Stimulated activated effector memory CD8-positive, alpha-beta T cell treated with anti-CD3 and anti-CD28 coated beads, Interleukin-12 subunit alpha, Interleukin-12 subunit beta, amount 100 ng/mL, for 72 hours (primary cell): ENCODE results near the gene SYNM.
"Not testable (repeated sequence)": the region's sequence is repeated elsewhere in the genome, so short reads cannot be mapped to it uniquely, and the experiment has no call there.

Source experiments
- ATAC-seq: fragments of 150-1000 bp; cut with Tn5 transposase; 2 replicates; pipeline ENCODE4 v1.10.0; 2021
- DNase-seq, 2 donors: peaks; one replicate each; pipeline ENCODE4 v3.0.0; 2021 to 2022; ENCODE audit warnings: low spot score in 2 of 2
- H3K27ac Mint-ChIP-seq: one replicate; pipeline ENCODE4 v1.8.0; 2022; ENCODE audit warnings: mild to moderate bottlenecking, mixed read lengths
- H3K36me3 Mint-ChIP-seq: one replicate; pipeline ENCODE4 v1.8.0; 2022; ENCODE audit warnings: mild to moderate bottlenecking, mixed read lengths
- H3K4me1 Mint-ChIP-seq: one replicate; pipeline ENCODE4 v1.8.0; 2022; ENCODE audit warnings: mixed read lengths
- H3K4me3 Mint-ChIP-seq: one replicate; pipeline ENCODE4 v1.8.0; 2022; ENCODE audit warnings: mild to moderate bottlenecking, mixed read lengths
- H3K9me3 Mint-ChIP-seq: one replicate; pipeline ENCODE4 v1.8.0; 2022; ENCODE audit warnings: mixed read lengths

Gene SYNM

DNA sequence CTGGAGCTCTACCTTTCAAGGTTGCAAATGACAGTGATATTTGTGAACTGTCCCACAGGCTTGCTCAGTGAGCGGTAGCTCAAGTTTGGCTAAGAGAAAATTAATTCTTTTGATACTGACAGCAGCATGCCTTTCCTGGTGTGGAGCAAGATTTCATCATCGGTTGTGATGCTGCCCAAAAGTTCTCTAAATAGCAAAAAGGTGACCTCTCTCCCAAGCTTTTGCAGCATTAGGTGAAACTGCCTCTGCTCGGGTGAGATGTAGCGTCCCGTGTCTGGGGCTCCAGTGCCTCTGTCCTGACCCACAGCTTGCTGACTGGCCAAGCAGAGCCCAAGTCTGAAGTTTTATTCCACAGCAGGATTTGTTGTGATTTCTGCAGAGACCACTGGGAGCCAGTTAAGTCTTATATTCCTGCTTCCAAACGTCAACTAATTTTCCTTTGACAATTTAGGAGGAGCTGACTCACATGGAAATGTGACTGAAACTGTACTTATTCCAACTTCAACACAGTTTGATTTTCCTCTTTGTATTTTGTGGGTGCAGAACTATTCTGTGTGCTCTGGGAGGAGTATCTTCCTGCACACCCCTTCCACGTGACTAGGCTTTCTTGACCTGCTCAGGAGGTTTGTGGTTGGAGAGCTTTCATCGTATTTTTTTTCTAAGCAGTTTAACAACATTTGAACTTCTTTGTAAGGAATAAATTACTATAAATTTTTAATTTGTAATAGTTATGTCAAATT, 5.9 kb downstream of the SYNM start:
- no peak overlapping the region for H3K4me3 Mint-ChIP-seq
- no peak overlapping the region for H3K27ac Mint-ChIP-seq
- H3K9me3 Mint-ChIP-seq = no peaks in the 10 kb centered on the region
- no peak for DNase-seq
- H3K36me3 Mint-ChIP-seq = peaks cover 11% of the 10 kb centered on the region
- H3K4me1 Mint-ChIP-seq = peaks cover 33% of the 10 kb centered on the region
- no peak for ATAC-seq

DNA sequence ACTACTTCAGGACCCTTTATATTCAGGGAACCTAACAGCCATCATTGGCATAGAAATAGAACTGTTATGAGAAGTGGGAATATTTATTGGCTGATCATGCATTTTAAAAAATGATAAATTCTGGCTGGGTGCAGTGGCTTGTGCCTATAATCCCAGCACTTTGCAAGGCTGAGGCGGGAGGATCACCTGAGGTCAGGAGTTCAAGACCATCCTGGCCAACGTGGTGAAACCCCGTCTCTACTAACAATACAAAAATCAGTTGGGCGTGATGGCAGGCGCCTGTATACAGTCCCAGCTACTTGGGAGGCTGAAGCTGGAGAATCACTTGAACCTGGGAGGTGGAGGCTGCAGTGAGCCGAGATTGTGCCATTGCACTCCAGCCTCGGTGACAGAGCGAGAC, 6.8 kb downstream of the SYNM start:
- not testable (repeated sequence) for ATAC-seq, H3K9me3 Mint-ChIP-seq, H3K4me3 Mint-ChIP-seq, H3K27ac Mint-ChIP-seq, DNase-seq
- H3K4me1 Mint-ChIP-seq = peaks cover 28% of the 10 kb centered on the region
- peaks cover 18% of the 10 kb centered on the region for H3K36me3 Mint-ChIP-seq

DNA sequence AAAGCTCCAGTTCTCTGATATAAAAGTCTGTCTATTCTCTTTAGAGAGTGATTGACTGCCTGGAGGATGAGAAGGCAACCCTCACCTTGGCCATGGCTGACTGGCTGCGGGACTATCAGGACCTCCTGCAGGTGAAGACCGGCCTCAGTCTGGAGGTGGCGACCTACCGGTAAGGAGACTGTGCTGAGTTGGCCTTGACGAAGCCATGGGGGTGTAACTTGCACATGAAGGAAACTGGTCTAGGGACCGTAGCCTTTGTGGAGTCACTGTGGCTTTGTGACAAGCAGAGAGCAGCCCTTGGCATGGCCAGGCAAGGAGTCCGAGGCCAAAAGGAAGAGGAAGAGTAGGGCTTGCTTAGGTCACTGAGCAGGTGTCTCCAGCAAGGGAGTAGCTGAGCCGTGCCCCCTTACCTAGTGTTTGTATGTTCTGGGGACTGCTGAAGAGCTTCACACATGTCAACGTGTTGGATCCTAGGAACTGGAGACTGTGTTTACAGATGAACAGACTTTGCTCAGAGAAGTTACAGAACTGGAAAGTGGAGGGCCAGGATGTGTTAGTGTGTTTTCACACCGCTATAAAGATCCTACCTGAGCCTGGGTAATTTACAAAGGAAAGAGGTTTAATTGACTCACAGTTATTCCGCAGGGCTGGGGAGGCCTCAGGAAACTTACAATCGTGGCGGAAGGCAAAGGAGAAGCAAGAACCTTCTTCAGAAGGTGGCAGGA, 8.8 kb downstream of the SYNM start:
- Mint-ChIP-seq H3K27ac (no peak overlapping the region), H3K4me1 (peaks cover 13% of the 10 kb centered on the region), H3K9me3 (no peaks in the 10 kb centered on the region), H3K4me3 (no peak overlapping the region), H3K36me3 (peaks cover 13% of the 10 kb centered on the region)
- ATAC-seq (no peak), DNase-seq (no peak)

DNA sequence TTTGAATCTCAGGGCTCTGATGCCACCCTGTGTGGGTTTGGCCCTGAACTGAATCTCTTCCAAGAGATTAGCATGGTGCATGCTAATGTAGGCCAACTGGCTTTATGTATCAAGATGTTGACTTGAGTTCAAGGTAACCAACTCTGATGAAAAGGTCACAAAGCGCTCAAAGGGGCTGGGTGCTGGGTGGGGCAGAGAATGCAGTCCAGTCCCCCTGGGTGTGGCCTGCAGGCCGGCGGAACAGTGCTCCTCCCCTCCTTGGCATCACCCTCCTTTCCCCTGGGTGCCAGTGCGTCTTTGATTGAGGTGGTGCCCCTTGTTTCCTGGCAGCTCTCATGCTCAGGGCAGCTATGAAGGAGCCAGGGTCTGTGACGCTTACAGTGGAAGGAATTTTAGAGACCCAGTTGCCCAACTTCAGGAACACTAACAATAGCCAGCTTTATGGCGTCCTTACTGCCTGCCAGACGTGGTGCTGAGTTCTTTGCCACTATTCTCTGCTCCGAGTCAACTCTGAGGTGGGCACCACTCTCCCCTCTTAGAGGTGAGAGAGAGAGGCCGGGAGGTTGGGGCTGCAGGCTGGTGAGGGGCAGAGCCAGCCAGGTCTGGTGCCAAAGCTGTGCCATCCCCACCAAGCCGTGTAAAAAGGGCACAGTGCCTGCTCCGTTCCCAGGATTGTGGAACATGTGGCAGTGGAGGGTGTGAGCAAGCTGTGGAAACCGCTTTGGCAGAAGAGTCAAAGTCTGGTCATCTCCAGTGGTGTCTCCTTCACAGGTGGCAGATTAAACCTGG, 9.8 kb downstream of the SYNM start:
- H3K36me3 Mint-ChIP-seq = peaks cover 13% of the 10 kb centered on the region
- H3K27ac Mint-ChIP-seq = no peak overlapping the region
- H3K9me3 Mint-ChIP-seq = no peaks in the 10 kb centered on the region
- no peak for ATAC-seq
- H3K4me1 Mint-ChIP-seq = peaks cover 5% of the 10 kb centered on the region
- DNase-seq = no peak
- no peak overlapping the region for H3K4me3 Mint-ChIP-seq

DNA sequence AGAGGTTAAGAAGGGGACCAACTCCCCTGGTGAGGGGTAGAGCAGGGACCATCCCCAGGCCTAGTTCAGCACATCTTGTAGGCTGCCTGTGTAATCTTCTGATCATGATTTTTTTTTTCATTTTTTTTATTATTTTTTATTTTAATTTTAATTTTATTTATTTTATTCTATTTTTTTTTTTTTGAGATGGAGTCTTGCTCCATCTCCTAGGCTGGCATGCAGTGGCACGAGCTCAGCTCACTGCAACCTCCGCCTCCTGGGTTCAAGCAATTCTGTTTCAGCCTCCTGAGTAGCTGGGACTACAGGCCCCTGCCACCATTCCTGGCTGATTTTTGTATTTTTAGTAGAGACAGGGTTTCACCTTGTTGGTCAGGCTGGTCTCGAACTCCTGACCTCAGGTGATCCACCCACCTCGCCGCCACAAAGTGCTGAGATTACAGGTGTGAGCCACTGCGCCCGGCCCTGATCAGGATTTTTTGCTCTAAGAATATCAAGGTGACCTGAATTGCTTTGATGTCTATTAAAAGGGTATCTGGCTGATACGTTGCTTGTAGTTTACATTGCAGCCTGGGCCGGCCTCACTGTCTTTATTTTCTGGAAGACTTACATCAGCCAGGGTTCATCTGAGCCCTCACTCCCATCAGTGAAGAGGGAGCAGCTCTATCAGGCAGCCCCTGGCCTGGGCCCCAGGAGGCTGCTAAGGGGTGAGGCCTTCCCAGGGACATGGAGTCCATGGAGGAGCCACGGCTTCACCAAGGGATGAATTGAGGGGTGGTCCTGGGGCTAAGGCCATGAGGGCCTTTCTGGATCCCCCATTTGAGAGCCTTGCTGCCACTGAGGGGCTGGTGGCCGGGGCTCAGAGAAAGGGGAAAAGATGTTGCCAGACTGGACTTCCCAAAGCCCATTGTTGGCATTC, 10.7 kb downstream of the SYNM start:
- peaks cover 13% of the 10 kb centered on the region for H3K36me3 Mint-ChIP-seq
- no peaks in the 10 kb centered on the region for H3K4me1 Mint-ChIP-seq
- DNase-seq (no peak), ATAC-seq (no peak)
- no peak overlapping the region for H3K27ac Mint-ChIP-seq
- H3K4me3 Mint-ChIP-seq = no peak overlapping the region
- H3K9me3 Mint-ChIP-seq = no peaks in the 10 kb centered on the region

DNA sequence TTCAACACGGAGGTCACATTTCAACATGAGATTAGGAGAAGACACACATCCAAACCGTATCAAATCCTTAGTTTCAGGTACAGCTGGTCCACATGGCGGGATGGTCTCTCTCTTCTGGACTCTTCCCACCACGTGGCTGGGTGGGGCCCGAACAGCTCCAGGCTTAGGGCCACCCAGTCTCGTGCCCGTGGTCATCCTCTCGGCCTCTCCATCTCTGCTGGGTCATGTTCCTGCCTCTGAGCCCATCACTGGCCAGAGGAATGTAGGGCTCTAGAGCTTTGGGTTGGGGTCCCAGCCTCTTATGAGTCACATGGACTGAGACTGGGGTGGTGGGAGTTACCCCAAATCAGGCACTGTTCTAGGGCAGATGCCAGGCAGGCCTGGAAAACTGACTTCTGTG, 12.2 kb downstream of the SYNM start:
- H3K27ac Mint-ChIP-seq = no peak overlapping the region
- H3K9me3 Mint-ChIP-seq = no peaks in the 10 kb centered on the region
- no peak for ATAC-seq

GRCh38 chr15:99117563-99118257, 12.8 kb downstream of the SYNM start:
- Mint-ChIP-seq H3K4me3 (no peak overlapping the region), H3K9me3 (no peaks in the 10 kb centered on the region), H3K36me3 (peaks cover 13% of the 10 kb centered on the region), H3K27ac (peak overlapping the region; percentile 7), H3K4me1 (no peaks in the 10 kb centered on the region)
- ATAC-seq = no peak
- DNase-seq = no peak

More for the DNA sequence above, 12.2 kb downstream of the SYNM start:
- Mint-ChIP-seq H3K36me3 (peaks cover 13% of the 10 kb centered on the region), H3K4me1 (no peaks in the 10 kb centered on the region), H3K4me3 (no peak overlapping the region)
- no peak for DNase-seq

DNA sequence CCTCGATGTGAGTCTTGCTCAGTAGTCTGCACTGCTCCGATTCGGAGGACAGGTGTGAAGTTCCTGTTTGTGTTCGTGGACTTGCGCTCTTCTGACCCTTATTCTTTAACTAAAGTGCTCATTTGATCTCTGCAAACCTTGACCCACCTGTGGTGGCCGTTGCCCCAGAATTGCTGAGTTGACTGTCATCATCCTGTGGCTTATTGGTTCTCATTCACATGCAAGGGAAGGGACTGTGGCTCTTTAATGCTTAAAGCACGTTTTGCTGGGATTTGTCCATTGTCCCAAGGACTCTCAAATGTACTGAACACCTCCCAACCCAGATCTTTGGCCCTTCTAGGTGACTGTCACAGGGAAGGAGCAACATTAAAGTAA, 13.4 kb downstream of the SYNM start:
- Mint-ChIP-seq H3K9me3 (no peaks in the 10 kb centered on the region), H3K4me3 (no peak overlapping the region), H3K27ac (peak overlapping the region; percentile 7), H3K4me1 (no peaks in the 10 kb centered on the region), H3K36me3 (peaks cover 13% of the 10 kb centered on the region)
- ATAC-seq (no peak), DNase-seq (no peak)

DNA sequence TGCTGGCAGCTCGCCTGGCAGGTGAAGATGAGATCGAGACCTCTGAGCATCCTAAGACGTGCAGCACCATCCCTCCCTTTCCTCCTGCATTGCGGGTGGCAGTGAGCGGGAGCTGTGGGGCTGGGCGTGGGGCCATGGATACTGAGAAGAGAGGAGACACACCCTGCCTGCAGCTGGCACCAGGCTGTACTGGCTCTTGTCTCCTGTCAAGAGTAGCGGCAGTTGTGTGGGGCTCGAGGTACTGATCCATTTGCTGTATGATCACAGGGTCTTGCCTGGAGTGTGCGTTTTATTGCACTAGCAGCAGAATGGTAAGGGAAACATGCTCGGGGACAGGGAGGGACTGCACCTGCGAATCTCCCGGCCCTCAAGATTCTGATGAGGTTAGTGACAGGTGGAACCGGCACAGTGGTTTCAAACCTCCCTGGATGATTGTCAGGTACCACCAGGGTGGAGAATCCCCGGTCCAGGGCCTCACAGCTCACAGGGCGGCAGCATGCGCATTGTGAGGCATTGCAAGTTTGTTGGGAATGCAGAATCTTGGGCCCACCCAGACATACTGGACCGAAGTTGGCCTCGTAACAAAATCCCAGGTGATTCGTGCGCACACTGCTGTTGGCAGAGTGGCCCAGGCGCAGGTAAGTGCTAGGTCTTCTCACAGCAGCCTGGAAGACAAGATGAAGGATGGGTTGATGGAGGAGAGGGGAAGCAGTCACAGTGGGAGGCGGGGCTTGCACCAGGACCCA, 14.1 kb downstream of the SYNM start:
- no peaks in the 10 kb centered on the region for H3K4me1 Mint-ChIP-seq
- H3K27ac Mint-ChIP-seq = no peak overlapping the region
- H3K36me3 Mint-ChIP-seq = peaks cover 10% of the 10 kb centered on the region
- H3K9me3 Mint-ChIP-seq = no peaks in the 10 kb centered on the region
- H3K4me3 Mint-ChIP-seq = no peak overlapping the region
- ATAC-seq (no peak), DNase-seq (no peak)

DNA sequence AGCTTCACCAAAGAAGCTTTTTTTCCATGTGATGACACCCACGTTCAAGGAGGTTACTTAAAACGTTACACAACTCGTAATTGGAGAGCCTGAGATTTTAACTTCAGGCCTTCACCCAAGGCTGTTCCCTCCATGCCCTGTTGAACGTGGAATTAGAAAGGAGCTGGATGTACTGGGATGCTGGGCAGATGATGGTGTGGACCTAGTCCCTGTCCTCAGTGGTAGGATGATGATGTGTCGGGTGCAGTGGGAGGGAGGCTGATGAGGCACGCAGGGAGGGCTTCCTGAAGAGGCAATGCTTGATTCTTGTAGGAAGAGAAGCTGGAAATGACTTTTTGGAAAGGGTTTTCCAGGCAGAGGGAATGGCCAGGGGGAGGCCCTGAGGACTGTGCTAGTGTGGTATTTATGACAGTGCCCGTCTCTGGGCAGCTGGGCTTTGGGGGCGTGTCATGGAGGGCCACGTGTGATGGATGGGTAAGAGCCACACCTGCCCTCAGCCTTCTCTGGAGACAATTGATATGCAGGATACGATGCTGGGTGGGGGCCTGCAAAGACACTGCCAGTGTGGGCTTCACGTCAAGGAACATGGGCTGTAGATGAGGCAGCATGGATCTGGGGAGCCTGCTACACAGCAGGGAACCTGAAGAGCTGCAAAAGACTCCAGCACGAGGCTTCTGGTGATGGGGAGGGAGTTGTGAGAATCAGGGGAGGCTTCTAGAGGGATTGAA, 15.3 kb downstream of the SYNM start:
- H3K9me3 Mint-ChIP-seq = no peaks in the 10 kb centered on the region
- H3K4me1 Mint-ChIP-seq = no peaks in the 10 kb centered on the region
- DNase-seq = no peak

DNA sequence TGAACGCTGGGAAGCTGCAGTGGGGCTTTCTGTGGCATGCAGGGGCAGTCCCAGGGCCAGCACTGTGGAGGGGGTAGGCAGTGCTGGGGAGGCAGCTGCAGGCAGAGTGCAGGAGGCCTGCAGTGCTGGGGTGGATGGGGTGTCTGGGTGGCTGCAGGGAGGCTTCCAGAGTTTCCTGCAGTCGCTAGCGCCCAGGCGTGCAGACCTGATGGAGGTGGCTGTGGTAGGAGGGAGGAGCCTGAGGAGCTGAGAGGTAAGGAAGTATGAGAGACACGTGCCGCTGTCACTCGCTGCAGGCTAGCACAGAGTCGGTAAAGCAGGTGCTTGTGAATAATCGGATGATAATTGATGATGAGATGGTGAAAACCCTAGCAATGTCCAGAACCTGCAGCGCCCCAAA, 16.3 kb downstream of the SYNM start:
- Mint-ChIP-seq H3K4me1 (no peaks in the 10 kb centered on the region), H3K36me3 (peaks cover 5% of the 10 kb centered on the region), H3K27ac (no peak overlapping the region), H3K4me3 (no peak overlapping the region), H3K9me3 (no peaks in the 10 kb centered on the region)
- DNase-seq (no peak), ATAC-seq (no peak)

More for the DNA sequence above, 15.3 kb downstream of the SYNM start:
- Mint-ChIP-seq H3K27ac (no peak overlapping the region), H3K36me3 (peaks cover 8% of the 10 kb centered on the region), H3K4me3 (no peak overlapping the region)
- ATAC-seq = no peak

GRCh38 chr15:99121691-99122410, 17.0 kb downstream of the SYNM start:
- Mint-ChIP-seq H3K27ac (no peak overlapping the region), H3K4me1 (no peaks in the 10 kb centered on the region), H3K4me3 (no peak overlapping the region), H3K9me3 (no peaks in the 10 kb centered on the region), H3K36me3 (no peaks in the 10 kb centered on the region)
- ATAC-seq = no peak
- DNase-seq = no peak
